NCI-H1436 (cell line): Measurements from ENCODE around the gene PNN.
"Not testable (repeated sequence)": the region's sequence is repeated elsewhere in the genome, so short reads cannot be mapped to it uniquely, and the experiment has no call there.

ENCODE experiments used
- DNase-seq: peaks from one replicate; lab custom pipeline; 2025; lab: John Stamatoyannopoulos, UW

PNN gene

GRCh38 chr14:39229601-39230110, 54.6 kb downstream of the PNN start:
- no peak for DNase-seq

- DNase-seq: no peak
Measured at GRCh38 chr14:39230416-39231035, 55.5 kb downstream of the PNN start.

- not testable (repeated sequence) for DNase-seq
Measured at GRCh38 chr14:39231751-39232553, 56.9 kb downstream of the PNN start.
